Putamen (tissue), 1 donor: ENCODE results near the gene TTC9.
A peak's percentile ranks its signal among the peaks of the same experiment; 100 is the strongest.

Experiments
- DNase-seq: peaks from one replicate; pipeline ENCODE4 v3.0.0-alpha.2; 2016; ENCODE audit warnings: low spot score

TTC9 gene

DNA sequence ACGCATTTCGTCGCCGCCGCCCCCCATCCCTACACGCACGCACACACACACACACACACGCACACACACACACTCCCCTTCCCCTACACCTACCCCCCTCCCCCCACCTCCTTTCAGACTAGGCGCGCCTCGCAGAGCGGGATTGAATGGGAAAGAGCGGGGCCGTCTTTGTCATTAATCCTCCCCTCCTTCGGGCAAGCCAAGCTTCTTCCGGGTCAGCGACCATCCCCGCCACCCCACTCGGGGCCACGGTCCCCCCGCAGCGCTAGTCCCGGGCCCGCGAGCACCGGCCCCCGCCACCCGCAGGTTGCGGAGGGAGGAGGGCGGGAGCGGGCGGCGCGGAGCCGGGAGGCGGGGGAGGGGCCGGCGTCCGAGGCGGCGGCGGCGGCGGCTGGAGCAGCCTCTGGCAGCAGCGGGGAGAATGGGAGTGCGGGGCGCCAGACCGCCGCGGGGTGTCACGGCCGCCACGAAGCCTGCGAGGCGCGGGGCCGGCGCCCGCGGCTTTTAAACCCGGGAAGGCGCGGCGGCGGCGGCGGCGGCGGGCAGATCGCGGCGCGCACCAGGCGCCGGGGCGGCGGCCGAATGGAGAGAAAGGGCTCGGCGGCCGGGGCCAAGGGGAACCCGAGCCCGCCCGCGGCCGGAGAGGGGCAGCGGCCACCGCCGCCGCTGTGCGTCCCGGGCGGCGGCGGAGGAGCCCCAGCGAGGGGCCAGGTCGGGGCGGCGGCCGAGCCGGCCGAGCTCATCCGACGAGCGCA is at the start of gene TTC9:
TSS of gene TTC9 (plus strand) at position 369 of the 755 bp plus-strand sequence. CDS start at position 583, 214 bp downstream.
- DNase-seq = no peak

DNA sequence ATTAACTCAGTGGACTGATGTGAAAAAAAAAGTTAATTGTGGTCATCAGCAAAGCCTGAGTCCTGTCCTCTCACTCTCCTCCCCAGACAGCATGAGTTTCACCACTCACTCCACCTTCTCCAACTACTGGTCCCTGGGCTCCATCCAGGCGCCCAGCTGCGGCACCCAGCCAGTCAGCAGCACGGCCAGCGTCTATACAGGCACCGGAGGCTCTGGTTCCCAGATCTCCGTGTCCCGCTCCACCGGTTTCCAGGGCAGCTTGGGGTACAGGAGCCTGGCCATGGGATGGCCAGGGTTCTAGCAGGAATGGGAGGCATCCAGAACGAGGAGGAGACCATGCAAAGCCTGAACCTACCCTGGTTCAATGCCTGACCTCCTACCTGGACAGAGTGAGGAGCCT is 47.3 kb upstream of the TTC9 start:
- no peak for DNase-seq

GRCh38 chr14:70595443-70596185 is 46.1 kb upstream of the TTC9 start:
- no peak for DNase-seq

DNA sequence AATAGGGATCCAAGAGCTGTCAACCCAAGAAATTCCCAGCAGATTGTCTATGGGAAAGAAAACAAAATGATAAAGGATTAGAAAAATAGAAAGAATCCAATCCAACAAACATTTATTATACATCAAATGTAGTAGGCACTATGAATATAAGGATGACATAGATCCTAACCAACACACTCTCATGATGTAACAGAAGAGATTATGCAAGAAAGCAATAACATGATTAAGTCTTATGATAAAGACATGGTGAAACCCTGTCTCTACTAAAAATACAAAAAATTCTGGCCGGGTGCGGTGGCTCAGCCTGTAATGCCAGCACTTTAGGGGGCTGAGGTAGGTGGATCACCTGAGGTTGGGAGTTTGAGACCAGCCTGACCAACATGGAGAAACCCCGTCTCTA is 44.0 kb upstream of the TTC9 start:
- no peak for DNase-seq

DNA sequence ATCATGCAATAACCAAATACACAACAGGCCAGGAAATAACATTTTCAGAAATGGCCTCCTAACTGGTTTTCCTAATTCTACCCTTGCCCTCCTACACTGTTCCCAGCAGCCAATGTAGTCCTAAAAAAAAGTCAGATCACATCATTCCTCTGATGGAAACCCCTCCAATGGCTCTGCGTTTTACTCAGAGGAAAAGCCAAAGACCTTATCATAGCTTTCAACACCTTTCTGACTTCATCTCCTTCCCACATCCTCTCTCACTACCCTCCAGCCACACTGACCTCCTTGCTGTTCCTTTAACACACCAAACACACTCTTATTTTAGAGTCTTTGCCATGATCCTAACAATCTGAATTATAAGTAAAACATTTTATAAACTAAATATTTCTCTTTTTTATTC is 42.4 kb upstream of the TTC9 start:
- DNase-seq = no peak

DNA sequence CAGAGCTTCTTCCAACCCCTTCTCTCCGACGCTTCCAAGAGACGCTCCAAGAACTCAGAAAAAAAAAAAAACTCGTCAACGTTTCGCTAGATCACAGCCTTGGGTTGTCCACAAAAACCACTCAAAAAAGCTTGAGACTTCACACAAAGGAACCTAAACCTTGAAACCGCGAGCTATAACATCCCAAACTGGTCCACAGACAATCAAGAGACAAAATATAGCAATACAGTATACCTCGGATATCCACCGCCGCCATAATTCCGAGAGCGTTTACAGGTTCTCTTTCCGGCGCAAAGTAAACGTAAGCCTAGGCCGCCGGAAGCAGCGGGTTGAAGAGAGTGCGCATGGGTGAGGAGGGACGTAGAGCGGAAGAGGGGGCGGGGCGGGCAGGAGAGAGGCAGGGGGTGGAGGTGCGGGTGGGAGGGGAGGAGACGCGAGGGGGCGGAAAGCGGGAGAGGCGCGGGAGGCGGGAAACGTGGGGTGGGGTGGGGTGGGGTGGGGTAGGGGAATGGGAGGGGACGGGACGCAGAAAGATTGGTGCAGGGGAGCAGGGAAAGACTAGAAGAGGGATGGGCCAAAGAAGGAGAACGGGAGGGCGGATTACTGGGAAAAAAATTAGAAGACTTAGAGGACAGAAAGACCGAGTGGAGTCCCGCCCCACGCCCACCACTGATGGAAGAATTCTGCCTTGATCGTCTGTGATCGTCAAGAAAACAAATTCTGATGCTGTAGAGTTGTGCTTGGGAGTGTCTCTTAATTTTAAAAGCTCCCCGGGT is 41.1 kb upstream of the TTC9 start, which contains the start of gene MED6:
TSS of gene MED6 (minus strand) at position 274 of the 776 bp plus-strand sequence. CDS start at position 256, 18 bp downstream.
- peak; percentile 93 for DNase-seq

DNA sequence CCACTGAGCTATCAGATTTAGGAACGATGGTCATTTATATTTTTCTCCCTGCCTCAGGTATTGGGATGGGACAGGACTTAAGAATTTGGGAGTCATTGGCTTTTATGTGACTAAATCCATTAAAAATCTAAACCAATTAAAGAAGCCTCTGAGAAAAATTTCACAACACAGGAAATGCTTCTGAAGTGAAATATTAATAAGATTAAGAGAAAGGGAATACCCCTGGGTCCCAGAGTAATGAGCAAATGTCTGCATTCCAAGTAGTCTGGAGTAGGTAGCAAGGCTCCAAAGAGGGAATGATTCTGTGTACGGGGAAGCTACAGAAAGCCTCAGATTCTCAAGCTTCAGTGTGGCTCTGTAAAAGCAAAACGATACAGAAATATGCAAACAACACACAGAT is 40.6 kb upstream of the TTC9 start:
- DNase-seq = peak; percentile 0

- DNase-seq = no peak
Measured at GRCh38 chr14:70602254-70602653, 39.5 kb upstream of the TTC9 start.

- DNase-seq = no peak
Measured at GRCh38 chr14:70611216-70611615, 30.5 kb upstream of the TTC9 start.

DNA sequence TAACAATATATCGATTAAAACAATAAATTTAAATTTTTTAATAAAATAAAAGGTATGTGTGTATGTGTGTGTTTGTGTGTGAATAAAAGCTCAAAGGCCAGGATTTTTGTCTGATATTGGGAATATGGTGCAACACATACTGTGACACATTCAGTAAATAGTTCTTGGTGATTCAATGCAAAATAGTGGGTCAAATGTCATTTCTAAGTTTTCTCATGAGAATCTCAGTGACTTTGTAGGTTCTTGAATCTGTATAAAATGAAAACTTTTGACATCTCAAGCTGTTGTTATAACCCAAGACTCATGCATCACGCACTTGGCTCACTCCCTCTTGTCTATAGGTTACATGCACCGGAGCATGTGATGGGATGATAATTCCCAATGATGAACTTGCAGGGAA is 25.1 kb upstream of the TTC9 start:
- no peak for DNase-seq

DNA sequence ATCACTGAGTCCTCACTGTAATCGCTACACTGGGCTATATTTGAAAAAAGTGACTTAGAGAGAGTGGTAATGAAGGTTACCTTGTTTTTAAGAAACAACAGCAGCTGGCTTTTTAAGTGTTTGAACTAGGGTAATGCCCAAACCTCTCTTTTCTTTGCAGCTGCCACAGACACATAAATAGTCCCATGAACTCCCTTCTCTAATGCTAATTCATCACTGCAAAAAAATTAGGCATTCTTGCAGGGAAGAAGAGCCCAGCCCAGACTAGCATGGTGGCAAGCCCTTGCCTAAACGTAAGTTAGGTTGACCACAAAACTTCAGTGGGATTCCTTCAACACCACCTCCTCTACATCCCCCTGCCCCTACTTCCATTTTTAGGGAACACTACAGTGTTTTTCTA is 23.4 kb upstream of the TTC9 start:
- DNase-seq = no peak

GRCh38 chr14:70619708-70620107 is 22.0 kb upstream of the TTC9 start:
- DNase-seq = no peak

DNA sequence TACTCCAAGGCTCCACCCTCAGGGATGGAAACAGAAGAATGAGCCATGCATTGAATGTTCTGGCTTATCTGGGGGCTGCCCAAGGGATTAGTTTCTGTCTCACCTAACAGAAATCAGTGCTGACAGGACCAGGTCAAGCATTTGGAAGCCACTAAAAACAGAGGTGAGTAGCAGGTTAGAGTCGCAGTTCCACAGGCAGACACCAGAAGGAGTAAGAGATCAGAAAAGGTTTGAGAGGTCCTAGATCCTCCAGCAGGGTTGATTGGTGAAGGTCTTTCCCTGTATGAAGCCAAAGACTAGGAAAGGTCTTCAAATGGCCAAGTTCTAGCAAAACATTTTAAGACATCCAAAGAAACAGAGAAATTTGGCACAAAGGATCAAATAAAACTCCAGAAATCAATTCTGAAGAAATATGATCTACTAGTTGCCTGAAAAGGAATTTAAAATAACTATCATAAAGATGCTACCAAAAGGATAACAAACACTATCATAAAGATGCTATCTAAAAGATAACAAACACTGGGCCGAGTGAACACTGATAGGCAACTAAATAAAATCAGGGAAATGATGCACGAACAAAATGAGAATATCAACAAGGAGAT is 19.5 kb upstream of the TTC9 start:
- no peak for DNase-seq

- no peak for DNase-seq
Measured at GRCh38 chr14:70624972-70625371, 16.7 kb upstream of the TTC9 start.

DNA sequence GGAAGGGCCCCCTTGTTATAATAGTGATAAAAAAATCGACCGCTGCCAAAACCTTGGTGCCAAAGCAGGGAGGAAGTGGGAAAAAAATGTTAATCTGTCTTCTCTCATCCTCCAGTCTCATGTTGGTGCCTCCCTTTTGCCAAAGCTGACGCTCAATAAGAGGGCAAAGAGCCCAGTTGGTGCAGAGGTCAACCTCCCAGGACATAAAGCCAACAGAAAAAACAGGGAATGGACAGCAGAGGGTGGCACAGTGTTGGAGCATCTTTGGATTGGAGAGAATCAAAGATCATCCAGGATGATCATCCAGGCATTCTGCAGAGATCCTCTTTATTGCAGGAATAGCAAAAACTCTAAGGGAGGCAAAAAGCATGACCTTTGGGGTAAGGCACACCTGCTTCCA is 9.8 kb upstream of the TTC9 start:
- no peak for DNase-seq

DNA sequence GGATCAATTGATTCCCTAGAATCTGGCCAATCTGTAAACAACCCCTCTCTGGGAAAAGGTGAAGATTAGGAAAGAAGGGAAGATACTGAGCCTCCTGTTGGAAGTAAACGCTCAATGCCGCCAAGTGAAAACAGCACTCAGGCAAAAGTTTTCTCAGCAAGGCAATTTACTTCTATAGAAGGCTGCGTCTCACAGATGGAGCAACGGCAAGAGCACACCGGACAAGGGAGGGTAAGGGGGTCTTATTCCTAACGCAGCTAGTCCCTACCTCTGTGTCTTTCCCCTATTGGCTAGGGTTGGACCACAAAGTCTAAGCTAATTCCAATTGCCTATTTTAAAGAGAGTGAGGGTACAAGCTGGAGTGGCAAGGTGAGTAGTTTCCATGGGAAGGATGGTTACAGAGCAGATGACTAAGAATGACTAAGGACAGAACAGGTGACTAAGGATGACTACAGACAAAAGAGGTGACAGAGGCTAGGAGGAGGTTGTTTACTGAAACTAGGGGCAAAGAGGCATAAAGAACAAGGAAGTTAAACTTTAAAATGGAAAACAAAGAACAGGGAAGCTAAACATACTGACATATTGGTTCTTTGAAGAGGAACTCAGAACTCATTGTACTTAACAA is 5.6 kb upstream of the TTC9 start:
- no peak for DNase-seq

GRCh38 chr14:70638416-70638815 is 3.3 kb upstream of the TTC9 start:
- no peak for DNase-seq

GRCh38 chr14:70640938-70641547 is 673 bp upstream of the TTC9 start:
- no peak for DNase-seq

GRCh38 chr14:70642303-70643235 is 853 bp downstream of the TTC9 start:
- no peak for DNase-seq

- DNase-seq = no peak
Measured at GRCh38 chr14:70643967-70644366, 2.3 kb downstream of the TTC9 start.
